Stimulated activated CD4-positive, alpha-beta T cell treated with anti-CD3 and anti-CD28 coated beads, Interleukin-1b, Interleukin-23, amount 100 ng/mL, for 1 hour (primary cell): ENCODE data around the gene FAR2.
"Not testable (repeated sequence)": the region's sequence is repeated elsewhere in the genome, so short reads cannot be mapped to it uniquely, and the experiment has no call there.

ENCODE experiments used
- DNase-seq, 2 donors: peaks; one replicate each; pipeline ENCODE4 v3.0.0-alpha.2; 2020; ENCODE audit warnings: low read depth in 2 of 2

The FAR2 gene

GRCh38 chr12:29234552-29234951, 85.5 kb downstream of the FAR2 start:
- DNase-seq = no peak

DNA sequence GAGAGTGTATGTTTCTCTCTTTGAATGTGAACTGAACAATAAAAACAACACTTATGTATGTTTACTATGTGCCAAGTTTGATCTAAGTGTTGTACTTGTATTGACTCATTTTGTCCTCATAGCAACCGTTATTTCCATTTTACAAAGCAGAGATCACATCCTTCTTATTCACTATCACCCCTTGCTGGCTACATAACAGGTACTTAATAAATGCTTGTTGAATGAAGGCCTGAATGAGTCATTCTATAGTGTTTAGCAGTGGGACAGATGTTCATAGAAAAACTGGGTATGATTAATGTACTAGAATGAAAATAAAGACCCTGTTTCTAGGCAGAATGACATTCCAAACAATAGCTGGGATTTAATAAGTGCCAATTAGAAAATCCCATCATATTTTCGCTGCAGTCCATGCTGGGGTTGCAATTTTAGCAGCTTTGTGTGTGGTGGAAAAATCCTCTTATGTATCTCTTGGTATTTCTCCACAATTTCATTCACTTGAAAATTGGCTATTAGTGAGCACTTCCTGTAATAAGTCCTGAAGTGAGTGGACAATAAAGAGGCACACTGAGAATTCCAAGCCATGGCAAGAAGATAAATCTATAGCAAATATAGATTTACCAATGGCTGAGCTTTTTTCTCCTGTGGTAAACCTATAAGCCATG, 86.0 kb downstream of the FAR2 start:
- no peak for DNase-seq

DNA sequence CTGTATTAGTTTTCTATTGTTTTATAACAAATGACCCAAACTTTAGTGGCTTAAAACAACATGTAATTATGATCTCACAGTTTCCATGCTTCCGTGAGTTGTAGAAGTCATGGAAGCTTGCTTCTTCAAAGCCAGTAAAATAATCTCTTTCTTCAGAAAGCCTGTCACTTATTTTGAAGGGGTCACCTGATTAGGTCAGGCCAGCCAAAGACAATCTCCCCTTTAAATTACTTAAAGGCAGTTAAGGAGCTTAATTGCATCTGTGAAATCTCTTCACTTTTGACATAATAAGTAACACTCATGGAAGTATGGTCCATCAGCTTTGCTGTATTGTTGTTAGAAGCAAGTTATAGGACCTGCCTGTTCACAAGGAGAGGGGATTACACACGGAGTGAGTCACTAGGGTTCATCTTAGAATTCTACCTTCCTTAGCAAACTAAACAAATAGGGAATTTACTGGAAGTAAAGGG, 89.8 kb downstream of the FAR2 start:
- no peak for DNase-seq

- DNase-seq = no peak
Observed at GRCh38 chr12:29239336-29239735, 90.3 kb downstream of the FAR2 start.

GRCh38 chr12:29240441-29240840, 91.4 kb downstream of the FAR2 start:
- DNase-seq = no peak

- no peak for DNase-seq
Observed at GRCh38 chr12:29241821-29242591, 92.9 kb downstream of the FAR2 start.

DNA sequence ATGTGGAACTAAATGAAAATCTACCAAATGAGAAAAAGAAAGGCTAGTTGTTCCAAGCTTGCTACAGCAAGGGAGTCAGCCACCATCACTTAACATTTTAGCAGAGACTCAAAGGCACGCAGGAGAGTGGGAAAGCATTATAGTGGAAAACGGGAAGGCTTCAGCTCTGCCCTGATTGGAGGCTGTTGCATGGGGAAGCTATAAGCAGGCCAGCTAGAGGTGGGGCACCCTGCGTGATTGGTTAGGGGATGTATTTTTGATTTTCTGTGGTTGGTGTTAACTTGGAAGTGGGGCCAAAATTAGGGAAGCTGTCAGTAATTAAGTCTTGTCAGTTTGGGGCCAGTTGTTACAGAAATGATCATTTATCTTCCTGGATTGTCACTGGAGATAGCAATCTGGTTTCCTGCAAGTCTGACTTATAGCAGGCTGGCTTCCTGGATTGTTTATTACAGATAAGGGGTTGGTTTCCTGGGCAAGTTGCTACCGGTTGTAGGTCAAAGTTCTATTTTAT, 93.9 kb downstream of the FAR2 start:
- DNase-seq = no peak

DNA sequence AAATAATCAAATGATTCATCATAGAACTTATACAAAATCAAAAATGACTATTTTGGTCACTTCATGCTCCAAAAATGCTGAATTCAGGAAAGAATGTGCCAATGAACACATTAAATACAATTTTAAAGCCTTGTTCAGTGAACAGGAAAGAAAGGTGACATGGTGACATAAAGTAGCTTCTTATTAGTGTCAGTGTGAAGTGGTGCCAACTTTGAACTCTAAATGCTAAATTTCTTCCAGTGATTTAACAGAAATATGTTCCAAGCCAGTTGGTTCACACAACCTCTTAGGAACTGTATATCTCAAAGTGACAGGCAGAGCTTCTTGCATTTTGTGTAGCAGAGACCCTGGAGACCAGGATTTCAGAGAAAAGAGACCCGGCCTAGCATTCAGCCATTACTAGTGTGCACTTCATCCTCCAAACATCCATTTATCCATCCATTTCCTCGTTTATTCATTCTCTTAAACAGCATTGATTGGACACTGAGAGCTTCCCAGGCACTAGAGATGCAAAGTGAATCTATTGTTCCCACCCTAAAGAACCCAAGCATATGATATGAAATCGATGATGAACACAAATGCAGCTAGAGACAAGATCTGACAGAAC, 95.2 kb downstream of the FAR2 start:
- no peak for DNase-seq

GRCh38 chr12:29245246-29245645, 96.2 kb downstream of the FAR2 start:
- no peak for DNase-seq

GRCh38 chr12:29249930-29250329, 100.9 kb downstream of the FAR2 start:
- no peak for DNase-seq

GRCh38 chr12:29253906-29254625, 105.0 kb downstream of the FAR2 start:
- no peak for DNase-seq

- no peak for DNase-seq
Observed at GRCh38 chr12:29255042-29255441, 106.0 kb downstream of the FAR2 start.

DNA sequence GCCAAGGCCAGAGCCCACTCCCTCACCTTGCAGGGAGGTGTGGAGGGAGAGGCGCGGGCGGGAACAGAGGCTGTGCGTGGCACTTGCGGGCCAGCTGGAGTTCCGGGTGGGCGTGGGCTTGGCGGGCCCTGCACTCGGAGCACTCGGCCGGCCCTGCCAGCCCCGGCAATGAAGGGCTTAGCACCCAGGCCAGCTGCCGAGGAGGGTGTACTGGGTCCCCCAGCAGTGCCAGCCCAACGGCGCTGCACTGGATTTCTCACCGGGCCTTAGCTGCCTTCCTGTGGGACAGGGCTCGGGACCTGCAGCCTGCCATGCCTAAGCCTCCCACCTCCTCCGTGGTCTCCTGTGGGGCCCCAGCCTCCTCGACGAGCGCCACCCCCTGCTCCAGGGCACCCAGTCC, 107.5 kb downstream of the FAR2 start:
- no peak for DNase-seq

- DNase-seq = not testable (repeated sequence)
Observed at GRCh38 chr12:29257687-29258086, 108.6 kb downstream of the FAR2 start.

DNA sequence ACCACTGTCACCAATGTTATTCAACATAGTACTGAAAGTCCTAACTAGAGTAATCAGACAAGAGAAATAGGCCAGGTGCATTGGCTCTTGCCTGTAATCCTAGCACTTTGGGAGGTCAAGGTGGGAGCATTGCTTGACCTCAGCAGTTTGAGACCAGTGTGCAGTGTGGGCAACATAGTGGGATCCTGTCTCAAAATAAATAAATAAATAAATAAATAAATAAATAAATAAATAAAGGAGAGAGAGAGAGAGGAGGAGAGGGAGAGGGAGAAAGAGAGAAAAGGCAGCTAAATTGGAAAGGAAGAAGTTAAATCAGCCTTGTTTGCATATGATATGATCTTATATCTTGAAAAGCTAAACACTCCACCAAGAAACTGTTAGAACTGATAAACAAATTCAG, 115.3 kb downstream of the FAR2 start:
- DNase-seq = no peak

- DNase-seq = no peak
Observed at GRCh38 chr12:29269706-29270408, 120.8 kb downstream of the FAR2 start.

- DNase-seq = no peak
Observed at GRCh38 chr12:29270446-29270845, 121.4 kb downstream of the FAR2 start.

GRCh38 chr12:29273178-29273843, 124.2 kb downstream of the FAR2 start:
- DNase-seq = no peak

GRCh38 chr12:29275834-29276233, 126.8 kb downstream of the FAR2 start:
- no peak for DNase-seq

- no peak for DNase-seq
Observed at GRCh38 chr12:29277231-29277630, 128.2 kb downstream of the FAR2 start.
